HG02852 (cell line): ENCODE data around the gene PSMD13.

Experiments used
- ATAC-seq: cut with Tn5 transposase; IDR thresholded peaks from one replicate; pipeline ENCODE4 v1.9.1; 2021; ENCODE audit warnings: mild to moderate bottlenecking, moderate library complexity; ENCODE audit not compliant: unreplicated experiment

The PSMD13 gene

GRCh38 chr11:203945-204586 is 32.7 kb upstream of the PSMD13 start:
- ATAC-seq, result no peak

- no peak for ATAC-seq
Observed at GRCh38 chr11:204587-205109, 32.1 kb upstream of the PSMD13 start.

GRCh38 chr11:205221-206001 is 31.4 kb upstream of the PSMD13 start:
- no peak for ATAC-seq

- no peak for ATAC-seq
Observed at GRCh38 chr11:206002-206384, 30.8 kb upstream of the PSMD13 start.

GRCh38 chr11:206526-207207 is 30.1 kb upstream of the PSMD13 start:
- peak; percentile 14 for ATAC-seq

- ATAC-seq, result peak; percentile 68
Observed at GRCh38 chr11:207208-207862, 29.4 kb upstream of the PSMD13 start, which contains the start of the genes BET1L and RIC8A. TSS of gene BET1L (minus strand) at chr11:207399. CDS start at chr11:207321, 78 bp downstream. TSS of gene RIC8A (plus strand) at chr11:207708. CDS start at chr11:208855, 1,147 bp downstream.

- ATAC-seq, result no peak
Observed at GRCh38 chr11:207863-208180, 29.0 kb upstream of the PSMD13 start.

GRCh38 chr11:208181-208916 is 28.4 kb upstream of the PSMD13 start:
- peak; percentile 40 for ATAC-seq

GRCh38 chr11:208917-209260 is 27.9 kb upstream of the PSMD13 start:
- ATAC-seq, result no peak

- no peak for ATAC-seq
Observed at GRCh38 chr11:209275-210121, 27.3 kb upstream of the PSMD13 start.

- no peak for ATAC-seq
Observed at GRCh38 chr11:210122-210802, 26.5 kb upstream of the PSMD13 start.

- ATAC-seq, result no peak
Observed at GRCh38 chr11:210803-211180, 26.0 kb upstream of the PSMD13 start.

- ATAC-seq, result no peak
Observed at GRCh38 chr11:211295-211694, 25.5 kb upstream of the PSMD13 start.

GRCh38 chr11:211741-212140 is 25.0 kb upstream of the PSMD13 start:
- no peak for ATAC-seq

- no peak for ATAC-seq
Observed at GRCh38 chr11:212150-213100, 24.4 kb upstream of the PSMD13 start.

GRCh38 chr11:213111-213510 is 23.7 kb upstream of the PSMD13 start:
- no peak for ATAC-seq

- ATAC-seq, result no peak
Observed at GRCh38 chr11:214083-214482, 22.7 kb upstream of the PSMD13 start.

GRCh38 chr11:215581-216037 is 21.2 kb upstream of the PSMD13 start:
- ATAC-seq, result no peak
